ENCODE measurements around the gene C11orf98. TPM values are rescaled to one million over a fixed set of nuclear protein-coding genes. Genes with fewer than 3 reads are reported as not detected.

The C11orf98 gene
- total and polyA plus RNA-seq, 2 of the 13 experiments (the other 11 are each of a cell fraction or from before 2014, with no cell fraction given) = 30.4 to 91.8 TPM

DNA sequence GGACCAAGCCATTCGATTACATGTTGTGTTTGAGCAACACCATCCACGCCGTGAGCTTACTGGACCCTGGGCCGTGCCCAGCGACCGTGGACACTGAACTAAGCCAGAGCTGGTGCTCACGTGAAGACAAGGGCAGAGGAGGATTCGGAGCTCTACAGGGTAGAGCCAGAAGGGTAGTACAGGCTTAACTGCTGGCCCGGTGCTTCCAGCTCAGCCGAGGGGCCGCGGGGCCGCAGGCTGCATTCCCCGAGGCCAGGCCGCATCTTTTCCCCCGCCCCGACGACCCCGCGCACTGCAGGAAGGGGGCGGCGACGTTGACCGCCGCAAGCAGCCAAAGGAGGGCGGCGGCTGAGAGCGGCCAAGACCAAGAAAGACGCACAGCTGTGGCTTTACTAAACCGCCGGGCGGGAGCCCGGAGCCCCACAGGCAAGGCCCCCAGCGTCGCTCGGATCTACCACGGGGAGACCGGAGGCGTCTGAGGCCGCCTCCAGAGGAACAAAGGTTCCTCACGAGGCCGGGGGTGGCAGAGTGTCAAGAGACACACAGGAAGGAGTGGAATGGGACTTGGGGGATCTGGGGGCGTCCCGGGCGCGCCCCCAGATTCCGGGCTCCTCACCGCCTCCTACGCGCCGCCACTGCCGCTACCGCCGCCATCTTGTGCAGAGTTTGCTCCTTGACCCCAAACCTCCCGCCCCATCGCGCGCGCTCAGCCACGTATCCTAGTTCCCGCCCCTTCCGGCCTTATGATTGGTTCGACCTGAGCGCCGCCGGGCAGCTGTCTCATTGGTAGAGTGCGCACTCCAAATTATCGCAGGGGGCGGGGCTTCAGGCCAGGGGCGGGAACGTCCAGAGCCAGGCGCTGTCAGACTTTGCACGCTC, 18.8 kb downstream of the C11orf98 start, which contains the start of gene GANAB (continued):
- TF ChIP-seq, protein P1, sequence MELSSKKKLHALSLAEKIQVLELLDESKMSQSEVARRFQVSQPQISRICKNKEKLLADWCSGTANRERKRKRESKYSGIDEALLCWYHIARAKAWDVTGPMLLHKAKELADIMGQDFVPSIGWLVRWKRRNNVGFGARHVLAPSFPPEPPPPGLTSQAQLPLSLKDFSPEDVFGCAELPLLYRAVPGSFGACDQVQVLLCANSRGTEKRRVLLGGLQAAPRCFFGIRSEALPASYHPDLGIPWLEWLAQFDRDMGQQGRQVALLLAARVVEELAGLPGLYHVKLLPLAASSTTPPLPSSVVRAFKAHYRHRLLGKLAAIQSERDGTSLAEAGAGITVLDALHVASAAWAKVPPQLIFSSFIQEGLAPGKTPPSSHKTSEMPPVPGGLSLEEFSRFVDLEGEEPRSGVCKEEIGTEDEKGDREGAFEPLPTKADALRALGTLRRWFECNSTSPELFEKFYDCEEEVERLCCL (CRISPR knock-in tag; IDR thresholded peaks at IDR 0.05; ENCODE audit: borderline replicate concordance) = 0 out of 2 replicates have a peak, but pooled peaks have one; percentile 29
- TF ChIP-seq, protein P2, sequence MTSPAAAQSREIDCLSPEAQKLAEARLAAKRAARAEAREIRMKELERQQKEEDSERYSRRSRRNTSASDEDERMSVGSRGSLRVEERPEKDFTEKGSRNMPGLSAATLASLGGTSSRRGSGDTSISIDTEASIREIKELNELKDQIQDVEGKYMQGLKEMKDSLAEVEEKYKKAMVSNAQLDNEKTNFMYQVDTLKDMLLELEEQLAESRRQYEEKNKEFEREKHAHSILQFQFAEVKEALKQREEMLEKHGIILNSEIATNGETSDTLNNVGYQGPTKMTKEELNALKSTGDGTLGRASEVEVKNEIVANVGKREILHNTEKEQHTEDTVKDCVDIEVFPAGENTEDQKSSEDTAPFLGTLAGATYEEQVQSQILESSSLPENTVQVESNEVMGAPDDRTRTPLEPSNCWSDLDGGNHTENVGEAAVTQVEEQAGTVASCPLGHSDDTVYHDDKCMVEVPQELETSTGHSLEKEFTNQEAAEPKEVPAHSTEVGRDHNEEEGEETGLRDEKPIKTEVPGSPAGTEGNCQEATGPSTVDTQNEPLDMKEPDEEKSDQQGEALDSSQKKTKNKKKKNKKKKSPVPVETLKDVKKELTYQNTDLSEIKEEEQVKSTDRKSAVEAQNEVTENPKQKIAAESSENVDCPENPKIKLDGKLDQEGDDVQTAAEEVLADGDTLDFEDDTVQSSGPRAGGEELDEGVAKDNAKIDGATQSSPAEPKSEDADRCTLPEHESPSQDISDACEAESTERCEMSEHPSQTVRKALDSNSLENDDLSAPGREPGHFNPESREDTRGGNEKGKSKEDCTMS (CRISPR knock-in tag; conservative IDR thresholded peaks at IDR 0.05) = no peak
- TF ChIP-seq RXRA (CRISPR knock-in tag; IDR thresholded peaks at IDR 0.05) = no peak; the same call in none of the 2 replicates
- no peak for TF ChIP-seq SMC3 (IDR thresholded peaks at IDR 0.05; ENCODE audit: low read length)
- TF ChIP-seq SP5 (CRISPR knock-in tag; IDR thresholded peaks at IDR 0.05; ENCODE audit: borderline replicate concordance, low read depth) = peak; percentile 91
- TF ChIP-seq, protein P3, sequence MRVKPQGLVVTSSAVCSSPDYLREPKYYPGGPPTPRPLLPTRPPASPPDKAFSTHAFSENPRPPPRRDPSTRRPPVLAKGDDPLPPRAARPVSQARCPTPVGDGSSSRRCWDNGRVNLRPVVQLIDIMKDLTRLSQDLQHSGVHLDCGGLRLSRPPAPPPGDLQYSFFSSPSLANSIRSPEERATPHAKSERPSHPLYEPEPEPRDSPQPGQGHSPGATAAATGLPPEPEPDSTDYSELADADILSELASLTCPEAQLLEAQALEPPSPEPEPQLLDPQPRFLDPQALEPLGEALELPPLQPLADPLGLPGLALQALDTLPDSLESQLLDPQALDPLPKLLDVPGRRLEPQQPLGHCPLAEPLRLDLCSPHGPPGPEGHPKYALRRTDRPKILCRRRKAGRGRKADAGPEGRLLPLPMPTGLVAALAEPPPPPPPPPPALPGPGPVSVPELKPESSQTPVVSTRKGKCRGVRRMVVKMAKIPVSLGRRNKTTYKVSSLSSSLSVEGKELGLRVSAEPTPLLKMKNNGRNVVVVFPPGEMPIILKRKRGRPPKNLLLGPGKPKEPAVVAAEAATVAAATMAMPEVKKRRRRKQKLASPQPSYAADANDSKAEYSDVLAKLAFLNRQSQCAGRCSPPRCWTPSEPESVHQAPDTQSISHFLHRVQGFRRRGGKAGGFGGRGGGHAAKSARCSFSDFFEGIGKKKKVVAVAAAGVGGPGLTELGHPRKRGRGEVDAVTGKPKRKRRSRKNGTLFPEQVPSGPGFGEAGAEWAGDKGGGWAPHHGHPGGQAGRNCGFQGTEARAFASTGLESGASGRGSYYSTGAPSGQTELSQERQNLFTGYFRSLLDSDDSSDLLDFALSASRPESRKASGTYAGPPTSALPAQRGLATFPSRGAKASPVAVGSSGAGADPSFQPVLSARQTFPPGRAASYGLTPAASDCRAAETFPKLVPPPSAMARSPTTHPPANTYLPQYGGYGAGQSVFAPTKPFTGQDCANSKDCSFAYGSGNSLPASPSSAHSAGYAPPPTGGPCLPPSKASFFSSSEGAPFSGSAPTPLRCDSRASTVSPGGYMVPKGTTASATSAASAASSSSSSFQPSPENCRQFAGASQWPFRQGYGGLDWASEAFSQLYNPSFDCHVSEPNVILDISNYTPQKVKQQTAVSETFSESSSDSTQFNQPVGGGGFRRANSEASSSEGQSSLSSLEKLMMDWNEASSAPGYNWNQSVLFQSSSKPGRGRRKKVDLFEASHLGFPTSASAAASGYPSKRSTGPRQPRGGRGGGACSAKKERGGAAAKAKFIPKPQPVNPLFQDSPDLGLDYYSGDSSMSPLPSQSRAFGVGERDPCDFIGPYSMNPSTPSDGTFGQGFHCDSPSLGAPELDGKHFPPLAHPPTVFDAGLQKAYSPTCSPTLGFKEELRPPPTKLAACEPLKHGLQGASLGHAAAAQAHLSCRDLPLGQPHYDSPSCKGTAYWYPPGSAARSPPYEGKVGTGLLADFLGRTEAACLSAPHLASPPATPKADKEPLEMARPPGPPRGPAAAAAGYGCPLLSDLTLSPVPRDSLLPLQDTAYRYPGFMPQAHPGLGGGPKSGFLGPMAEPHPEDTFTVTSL (CRISPR knock-in tag; IDR thresholded peaks at IDR 0.05; ENCODE audit: borderline replicate concordance) = peak; percentile 27; the same call in 1 of the 2 replicates
- TF ChIP-seq ZNF543 (CRISPR knock-in tag; IDR thresholded peaks at IDR 0.05) = no peak
- TF ChIP-seq ZC3H13 (CRISPR knock-in tag; IDR thresholded peaks at IDR 0.05) = peak; percentile 100
- TF ChIP-seq RFXANK (CRISPR knock-in tag; IDR thresholded peaks at IDR 0.05) = 0 out of 2 replicates have a peak, but pooled peaks have one; percentile 34
- no peak; the same call in 1 of the 2 replicates for TF ChIP-seq MEF2D (CRISPR knock-in tag; IDR thresholded peaks at IDR 0.05)
- TF ChIP-seq, protein P4, sequence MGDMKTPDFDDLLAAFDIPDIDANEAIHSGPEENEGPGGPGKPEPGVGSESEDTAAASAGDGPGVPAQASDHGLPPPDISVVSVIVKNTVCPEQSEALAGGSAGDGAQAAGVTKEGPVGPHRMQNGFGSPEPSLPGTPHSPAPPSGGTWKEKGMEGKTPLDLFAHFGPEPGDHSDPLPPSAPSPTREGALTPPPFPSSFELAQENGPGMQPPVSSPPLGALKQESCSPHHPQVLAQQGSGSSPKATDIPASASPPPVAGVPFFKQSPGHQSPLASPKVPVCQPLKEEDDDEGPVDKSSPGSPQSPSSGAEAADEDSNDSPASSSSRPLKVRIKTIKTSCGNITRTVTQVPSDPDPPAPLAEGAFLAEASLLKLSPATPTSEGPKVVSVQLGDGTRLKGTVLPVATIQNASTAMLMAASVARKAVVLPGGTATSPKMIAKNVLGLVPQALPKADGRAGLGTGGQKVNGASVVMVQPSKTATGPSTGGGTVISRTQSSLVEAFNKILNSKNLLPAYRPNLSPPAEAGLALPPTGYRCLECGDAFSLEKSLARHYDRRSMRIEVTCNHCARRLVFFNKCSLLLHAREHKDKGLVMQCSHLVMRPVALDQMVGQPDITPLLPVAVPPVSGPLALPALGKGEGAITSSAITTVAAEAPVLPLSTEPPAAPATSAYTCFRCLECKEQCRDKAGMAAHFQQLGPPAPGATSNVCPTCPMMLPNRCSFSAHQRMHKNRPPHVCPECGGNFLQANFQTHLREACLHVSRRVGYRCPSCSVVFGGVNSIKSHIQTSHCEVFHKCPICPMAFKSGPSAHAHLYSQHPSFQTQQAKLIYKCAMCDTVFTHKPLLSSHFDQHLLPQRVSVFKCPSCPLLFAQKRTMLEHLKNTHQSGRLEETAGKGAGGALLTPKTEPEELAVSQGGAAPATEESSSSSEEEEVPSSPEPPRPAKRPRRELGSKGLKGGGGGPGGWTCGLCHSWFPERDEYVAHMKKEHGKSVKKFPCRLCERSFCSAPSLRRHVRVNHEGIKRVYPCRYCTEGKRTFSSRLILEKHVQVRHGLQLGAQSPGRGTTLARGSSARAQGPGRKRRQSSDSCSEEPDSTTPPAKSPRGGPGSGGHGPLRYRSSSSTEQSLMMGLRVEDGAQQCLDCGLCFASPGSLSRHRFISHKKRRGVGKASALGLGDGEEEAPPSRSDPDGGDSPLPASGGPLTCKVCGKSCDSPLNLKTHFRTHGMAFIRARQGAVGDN (CRISPR knock-in tag; IDR thresholded peaks at IDR 0.05) = peak; percentile 76

Measured in HepG2 (cell line).